Measurements from ENCODE around the gene MAPK4. TPM values are rescaled to one million over a fixed set of nuclear protein-coding genes. Genes with fewer than 3 reads are reported as not detected.
A peak's percentile ranks its signal among the peaks of the same experiment; 100 is the strongest.
"Not testable (repeated sequence)": the region's sequence is repeated elsewhere in the genome, so short reads cannot be mapped to it uniquely, and the experiment has no call there.

The MAPK4 gene
- total RNA-seq: 1 to 10 TPM in 1 of 3 donors, under 1 TPM in 2; 0.41 to 9.9 (median 0.43) TPM
- long read RNA-seq, donor 1, full-length matches to known transcripts: 2 of 19 reads
- long read RNA-seq, donor 1, partial matches to known transcripts: 10 of 19 reads
- long read RNA-seq, donor 1, other reads (novel, unspliced or antisense): 7 of 19 reads
- long read RNA-seq, donor 2: 0 reads

DNA sequence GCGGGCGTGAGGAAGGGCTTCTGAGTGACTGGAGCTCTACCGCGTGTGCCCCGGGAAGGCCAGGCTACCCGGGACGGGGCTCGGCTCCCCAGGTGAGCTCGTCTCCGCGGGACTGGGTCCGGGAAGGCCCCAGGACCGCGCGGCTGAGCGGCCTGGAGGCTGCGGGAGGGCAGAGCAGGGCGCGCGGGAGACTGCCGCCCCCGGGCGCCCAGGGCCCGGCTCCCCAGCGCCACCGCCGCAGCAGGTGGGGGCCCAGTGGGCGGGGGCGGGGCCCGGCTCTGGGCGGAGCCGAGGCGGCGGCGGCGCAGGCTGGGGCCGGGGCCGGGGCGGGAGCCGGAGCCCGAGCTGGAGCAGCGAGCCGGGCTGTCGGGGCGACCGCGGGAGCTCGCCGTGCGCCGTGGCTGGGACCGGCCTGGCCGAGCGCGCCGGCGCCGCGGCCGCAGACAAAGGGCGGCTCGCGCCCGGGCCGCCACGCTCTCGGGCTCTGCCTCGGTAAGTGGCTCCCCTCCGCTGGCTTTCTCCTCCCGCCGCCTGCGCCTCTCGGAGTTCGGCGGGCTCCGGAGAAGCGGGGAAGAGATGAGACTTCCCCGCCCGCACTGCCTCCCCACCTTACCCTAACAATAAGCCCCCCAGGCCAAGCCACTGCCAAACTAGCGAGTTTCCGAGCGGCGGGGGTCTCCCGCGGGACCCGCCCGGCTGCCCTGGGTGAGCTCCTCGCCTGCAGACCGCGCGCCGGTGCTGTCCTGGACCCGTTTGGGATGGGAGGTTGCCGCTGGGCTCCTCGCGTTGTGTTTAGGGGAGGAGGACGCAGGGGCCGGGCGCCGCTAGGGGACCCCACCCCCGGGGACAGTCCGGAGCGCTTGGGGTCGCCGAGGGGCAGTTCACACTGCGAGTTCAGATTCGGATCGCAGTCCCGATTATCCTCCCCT is at the start of gene MAPK4:
Gene MAPK4, plus strand, starts transcription at position 336 of the 929 bp plus-strand sequence. CDS start 103,872 bp downstream, outside the sequence.
- intact Hi-C loops (cut with DNase I, micrococcal nuclease): no loop called here
- DNase-seq (peak; percentile 37 to 63 (median 55)), ATAC-seq (peak; percentile 83)
- no peaks in the 10 kb centered on the region for H3K36me3 ChIP-seq (ENCODE audit: low read depth)
- no peak within 1 kb of the TSS for H3K4me3 ChIP-seq
- H3K4me1 ChIP-seq (ENCODE audit: low read depth): peaks cover 12% of the 10 kb centered on the region
- H3K9me3 ChIP-seq: no peaks in the 10 kb centered on the region
- TF ChIP-seq, protein P1, sequence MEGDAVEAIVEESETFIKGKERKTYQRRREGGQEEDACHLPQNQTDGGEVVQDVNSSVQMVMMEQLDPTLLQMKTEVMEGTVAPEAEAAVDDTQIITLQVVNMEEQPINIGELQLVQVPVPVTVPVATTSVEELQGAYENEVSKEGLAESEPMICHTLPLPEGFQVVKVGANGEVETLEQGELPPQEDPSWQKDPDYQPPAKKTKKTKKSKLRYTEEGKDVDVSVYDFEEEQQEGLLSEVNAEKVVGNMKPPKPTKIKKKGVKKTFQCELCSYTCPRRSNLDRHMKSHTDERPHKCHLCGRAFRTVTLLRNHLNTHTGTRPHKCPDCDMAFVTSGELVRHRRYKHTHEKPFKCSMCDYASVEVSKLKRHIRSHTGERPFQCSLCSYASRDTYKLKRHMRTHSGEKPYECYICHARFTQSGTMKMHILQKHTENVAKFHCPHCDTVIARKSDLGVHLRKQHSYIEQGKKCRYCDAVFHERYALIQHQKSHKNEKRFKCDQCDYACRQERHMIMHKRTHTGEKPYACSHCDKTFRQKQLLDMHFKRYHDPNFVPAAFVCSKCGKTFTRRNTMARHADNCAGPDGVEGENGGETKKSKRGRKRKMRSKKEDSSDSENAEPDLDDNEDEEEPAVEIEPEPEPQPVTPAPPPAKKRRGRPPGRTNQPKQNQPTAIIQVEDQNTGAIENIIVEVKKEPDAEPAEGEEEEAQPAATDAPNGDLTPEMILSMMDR (IDR thresholded peaks at IDR 0.05): no peak

- H3K4me3 ChIP-seq; ATAC-seq; H3K36me3 ChIP-seq (ENCODE audit: low read depth); H3K9me3 ChIP-seq; intact Hi-C loops (cut with DNase I, micrococcal nuclease); DNase-seq; H3K4me1 ChIP-seq (ENCODE audit: low read depth): not testable (repeated sequence)
These were observed 42.6 kb upstream of the MAPK4 start for GRCh38 chr18:50517277-50517676.

DNA sequence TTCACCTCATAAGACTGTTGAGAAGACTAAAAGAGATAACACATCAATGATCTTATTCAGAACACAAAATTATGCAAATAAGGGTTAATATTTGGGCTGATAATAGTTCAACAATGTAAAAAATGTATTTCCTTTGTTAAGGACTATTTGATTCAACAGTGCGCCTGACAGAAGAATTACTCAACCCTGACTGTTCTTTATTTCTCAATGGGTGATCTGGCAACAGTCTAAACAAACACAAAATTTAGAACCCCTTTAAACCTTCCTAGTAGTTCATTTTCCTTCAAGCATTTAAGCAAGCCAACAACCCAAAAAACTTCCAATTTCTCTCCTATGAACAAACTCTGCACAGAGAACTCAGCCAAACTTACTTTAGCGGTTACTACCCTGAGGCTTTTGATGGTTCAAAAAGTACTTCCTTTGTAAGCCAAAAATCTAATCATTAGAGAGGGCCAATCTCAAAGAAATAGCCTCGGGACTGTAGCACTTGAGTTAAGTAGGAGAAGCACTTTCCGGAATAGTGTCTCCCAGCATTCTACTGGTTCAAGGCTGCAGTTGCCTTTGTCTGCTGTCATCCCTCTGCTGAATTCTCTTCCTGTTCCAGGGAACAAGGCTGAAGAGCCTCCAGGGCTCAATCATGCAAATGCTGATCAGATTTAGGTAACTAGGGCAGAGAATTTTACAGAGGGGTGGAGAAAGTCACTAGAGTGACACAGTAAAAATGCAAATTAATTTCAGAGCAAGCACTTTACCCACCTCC is 40.9 kb upstream of the MAPK4 start:
- ATAC-seq (no peak), DNase-seq (no peak)
- Histone ChIP-seq H3K4me3 (no peak overlapping the region), H3K4me1 (ENCODE audit: low read depth) (no peaks in the 10 kb centered on the region), H3K9me3 (no peaks in the 10 kb centered on the region), H3K36me3 (ENCODE audit: low read depth) (no peaks in the 10 kb centered on the region)
- TF ChIP-seq, protein P1 (IDR thresholded peaks at IDR 0.05): no peak
- intact Hi-C loops (cut with DNase I, micrococcal nuclease): no loop called here

- DNase-seq (no peak), ATAC-seq (no peak)
- H3K9me3 ChIP-seq: no peaks in the 10 kb centered on the region
- H3K4me1 ChIP-seq (ENCODE audit: low read depth): no peaks in the 10 kb centered on the region
- H3K36me3 ChIP-seq (ENCODE audit: low read depth): no peaks in the 10 kb centered on the region
- TF ChIP-seq, protein P1 (IDR thresholded peaks at IDR 0.05): no peak
- no peak overlapping the region for H3K4me3 ChIP-seq
- intact Hi-C loops (cut with DNase I, micrococcal nuclease): no loop called here
These were observed 36.7 kb upstream of the MAPK4 start for GRCh38 chr18:50523165-50523564.

DNA sequence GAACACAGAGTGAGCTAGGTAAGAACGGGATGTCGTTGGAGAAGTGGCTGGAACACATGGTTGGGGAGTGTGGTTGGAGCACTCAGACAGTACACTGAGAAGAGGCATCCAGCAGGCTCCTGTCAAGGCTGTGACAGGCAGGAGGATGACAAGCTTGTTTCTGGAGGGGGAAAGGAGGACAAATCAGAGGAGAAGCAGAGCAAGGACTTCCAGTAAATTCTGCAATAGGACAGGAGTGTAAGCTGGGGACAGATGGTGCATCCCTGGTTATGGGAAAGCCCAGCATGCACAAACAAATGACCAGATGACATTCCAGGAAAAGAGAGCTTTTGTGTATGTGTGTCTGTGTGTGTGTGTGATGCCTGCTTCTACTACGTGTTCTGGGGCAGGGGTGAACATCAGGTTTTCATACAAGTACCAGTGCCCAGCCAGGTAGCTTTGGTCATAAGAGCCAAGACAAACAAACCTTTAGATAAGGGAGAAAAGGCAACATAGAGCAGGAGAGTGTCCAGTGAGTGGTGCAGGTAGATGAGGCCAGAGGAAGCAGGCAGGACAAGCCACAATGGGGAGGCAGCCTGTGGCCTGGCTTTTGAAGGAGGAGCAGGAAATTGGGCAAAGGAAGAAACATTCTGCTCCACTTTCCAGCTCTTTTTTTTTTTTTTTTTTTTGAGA is 32.1 kb upstream of the MAPK4 start:
- no peak overlapping the region for H3K4me3 ChIP-seq
- H3K36me3 ChIP-seq (ENCODE audit: low read depth): no peaks in the 10 kb centered on the region
- TF ChIP-seq, protein P1 (IDR thresholded peaks at IDR 0.05): no peak
- H3K4me1 ChIP-seq (ENCODE audit: low read depth): no peaks in the 10 kb centered on the region
- intact Hi-C loops (cut with DNase I, micrococcal nuclease): no loop called here
- DNase-seq (no peak), ATAC-seq (no peak)
- no peaks in the 10 kb centered on the region for H3K9me3 ChIP-seq

All from mucosa of descending colon (tissue), 3 donors.